Adrenal gland (tissue), 5 donors: ENCODE measurements around the gene RNF212.

Experiments
- POLR2A ChIP-seq, 2 donors: fragments of 450-650 bp; IDR thresholded peaks; one replicate each; pipeline ENCODE4 v1.6.1; 2017; ENCODE audit warnings: antibody characterized with exemption in 2 of 2, mild to moderate bottlenecking in 2 of 2, moderate library complexity in 1 of 2
- TF ChIP-seq, protein P1 (sequence below), 6 experiments: fragments of 450-650 bp in 4 of 6; fragments of 200-600 bp in 2 of 6; sonication (generic) in 1 of 6; IDR thresholded peaks; 1 replicate in 5 of 6; 2 replicates in 1 of 6; pipeline versions ENCODE4 v1.5.1 to v1.8.0; 2016 to 2021; ENCODE audit warnings: antibody characterized with exemption in 6 of 6, mild to moderate bottlenecking in 2 of 6, moderate library complexity in 1 of 6
- donor health status: DM: no; HTN: no; CAD: no.

DNA sequence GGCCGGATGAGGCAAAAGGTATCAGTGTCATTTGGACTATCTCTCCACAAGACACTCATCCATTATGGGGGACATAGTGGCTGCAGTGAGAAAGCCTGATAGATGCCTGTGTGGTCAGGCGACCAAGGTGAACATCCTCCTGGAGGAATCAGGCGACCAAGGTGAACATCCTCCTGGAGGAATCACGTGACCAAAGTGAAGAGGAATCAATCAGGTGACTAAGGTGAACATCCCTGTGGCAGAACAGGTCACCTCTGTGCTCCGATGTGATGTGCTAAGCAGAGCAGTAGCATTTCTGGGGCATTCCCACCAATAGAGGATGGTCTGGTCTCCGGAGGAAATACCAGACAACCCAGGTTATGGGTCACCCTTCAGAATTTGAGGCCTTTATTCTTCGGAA lies 44.0 kb downstream of the RNF212 start:
- TF ChIP-seq, protein P1, sequence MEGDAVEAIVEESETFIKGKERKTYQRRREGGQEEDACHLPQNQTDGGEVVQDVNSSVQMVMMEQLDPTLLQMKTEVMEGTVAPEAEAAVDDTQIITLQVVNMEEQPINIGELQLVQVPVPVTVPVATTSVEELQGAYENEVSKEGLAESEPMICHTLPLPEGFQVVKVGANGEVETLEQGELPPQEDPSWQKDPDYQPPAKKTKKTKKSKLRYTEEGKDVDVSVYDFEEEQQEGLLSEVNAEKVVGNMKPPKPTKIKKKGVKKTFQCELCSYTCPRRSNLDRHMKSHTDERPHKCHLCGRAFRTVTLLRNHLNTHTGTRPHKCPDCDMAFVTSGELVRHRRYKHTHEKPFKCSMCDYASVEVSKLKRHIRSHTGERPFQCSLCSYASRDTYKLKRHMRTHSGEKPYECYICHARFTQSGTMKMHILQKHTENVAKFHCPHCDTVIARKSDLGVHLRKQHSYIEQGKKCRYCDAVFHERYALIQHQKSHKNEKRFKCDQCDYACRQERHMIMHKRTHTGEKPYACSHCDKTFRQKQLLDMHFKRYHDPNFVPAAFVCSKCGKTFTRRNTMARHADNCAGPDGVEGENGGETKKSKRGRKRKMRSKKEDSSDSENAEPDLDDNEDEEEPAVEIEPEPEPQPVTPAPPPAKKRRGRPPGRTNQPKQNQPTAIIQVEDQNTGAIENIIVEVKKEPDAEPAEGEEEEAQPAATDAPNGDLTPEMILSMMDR (IDR thresholded peaks at IDR 0.05): no peak
- TF ChIP-seq POLR2A (IDR thresholded peaks at IDR 0.05): no peak
